Progenitor cell of endocrine pancreas (in vitro differentiated cells): Measurements from ENCODE around the gene PARD3. TPM values are rescaled to one million over a fixed set of nuclear protein-coding genes. Genes with fewer than 3 reads are reported as not detected.
A peak's percentile ranks its signal among the peaks of the same experiment; 100 is the strongest.

Experiments used
- DNase-seq: peaks from one replicate; pipeline ENCODE4 v3.0.0; 2021; ENCODE audit warnings: low spot score; ENCODE audit not compliant: unreplicated experiment
- H3K27ac Mint-ChIP-seq: 2 replicates; pipeline ENCODE4 v1.8.0; 2021; ENCODE audit warnings: mild to moderate bottlenecking, moderate library complexity, mixed read lengths
- H3K27me3 Mint-ChIP-seq: 2 replicates; pipeline ENCODE4 v1.8.0; 2021; ENCODE audit warnings: mixed read lengths
- H3K36me3 Mint-ChIP-seq: 2 replicates; pipeline ENCODE4 v1.8.0; 2022; ENCODE audit warnings: mixed read lengths; ENCODE audit not compliant: insufficient read depth
- H3K4me1 Mint-ChIP-seq: 2 replicates; pipeline ENCODE4 v1.8.0; 2021; ENCODE audit warnings: low read depth, mixed read lengths
- H3K4me3 Mint-ChIP-seq: 2 replicates; pipeline ENCODE4 v1.8.0; 2021; ENCODE audit warnings: low read depth, mild to moderate bottlenecking, moderate library complexity, mixed read lengths
- H3K9me3 Mint-ChIP-seq: 2 replicates; pipeline ENCODE4 v1.8.0; 2021; ENCODE audit warnings: low read depth, mixed read lengths
- CTCF ChIP-seq: fragments of 200-600 bp; sonication (generic); IDR thresholded peaks from one replicate; pipeline ENCODE4 v1.5.0; 2021; ENCODE audit warnings: antibody characterized with exemption, mild to moderate bottlenecking; ENCODE audit not compliant: unreplicated experiment
- total RNA-seq: library from RNA; stranded (reverse); gene quantifications from 2 replicates; pipeline ENCODE4 v1.2.1, GENCODE V29; 2021

The PARD3 gene
- total RNA-seq, 1 donor from 2014 or later, result 85.3 TPM

- Mint-ChIP-seq H3K4me1 (peaks cover 60% of the 10 kb centered on the region), H3K4me3 (peak overlapping the region; percentile 57), H3K36me3 (no peaks in the 10 kb centered on the region), H3K9me3 (no peaks in the 10 kb centered on the region), H3K27ac (peak overlapping the region; percentile 89), H3K27me3 (no peaks in the 10 kb centered on the region)
- no peak for DNase-seq
- TF ChIP-seq CTCF, result no peak
These were observed 77.9 kb downstream of the PARD3 start for GRCh38 chr10:34736976-34737771.

GRCh38 chr10:34734918-34735317 is 80.2 kb downstream of the PARD3 start:
- Mint-ChIP-seq H3K9me3 (no peaks in the 10 kb centered on the region), H3K4me1 (peaks cover 60% of the 10 kb centered on the region), H3K4me3 (no peak overlapping the region), H3K27ac (no peak overlapping the region), H3K36me3 (no peaks in the 10 kb centered on the region), H3K27me3 (no peaks in the 10 kb centered on the region)
- no peak for TF ChIP-seq CTCF
- no peak for DNase-seq

GRCh38 chr10:34732926-34733325 is 82.2 kb downstream of the PARD3 start:
- peaks cover 54% of the 10 kb centered on the region for H3K4me1 Mint-ChIP-seq
- no peaks in the 10 kb centered on the region for H3K27me3 Mint-ChIP-seq
- peak; percentile 31 for TF ChIP-seq CTCF
- no peak overlapping the region for H3K27ac Mint-ChIP-seq
- no peaks in the 10 kb centered on the region for H3K36me3 Mint-ChIP-seq
- no peaks in the 10 kb centered on the region for H3K9me3 Mint-ChIP-seq
- no peak for DNase-seq
- no peak overlapping the region for H3K4me3 Mint-ChIP-seq

- peak overlapping the region; percentile 91 for H3K27ac Mint-ChIP-seq
- TF ChIP-seq CTCF, result no peak
These were observed 83.0 kb downstream of the PARD3 start for GRCh38 chr10:34731885-34732701.

GRCh38 chr10:34731213-34731612 is 83.9 kb downstream of the PARD3 start:
- no peaks in the 10 kb centered on the region for H3K36me3 Mint-ChIP-seq
- peaks cover 47% of the 10 kb centered on the region for H3K4me1 Mint-ChIP-seq
- H3K4me3 Mint-ChIP-seq, result no peak overlapping the region
- no peak for TF ChIP-seq CTCF
- no peaks in the 10 kb centered on the region for H3K9me3 Mint-ChIP-seq
- H3K27me3 Mint-ChIP-seq, result no peaks in the 10 kb centered on the region
- peak overlapping the region; percentile 91 for H3K27ac Mint-ChIP-seq
- DNase-seq, result no peak

More at GRCh38 chr10:34731885-34732701, 83.0 kb downstream of the PARD3 start:
- Mint-ChIP-seq H3K36me3 (no peaks in the 10 kb centered on the region), H3K27me3 (no peaks in the 10 kb centered on the region), H3K9me3 (no peaks in the 10 kb centered on the region), H3K4me1 (peaks cover 52% of the 10 kb centered on the region), H3K4me3 (peak overlapping the region; percentile 19)
- DNase-seq, result no peak
